Measurements from ENCODE around the gene GABRG3. TPM values are rescaled to one million over a fixed set of nuclear protein-coding genes. Genes with fewer than 3 reads are reported as not detected.

The GABRG3 gene
- polyA plus RNA-seq, 1 donor (not counting 4 experiments of a cell fraction or from before 2014, with no cell fraction given), result not detected

DNA sequence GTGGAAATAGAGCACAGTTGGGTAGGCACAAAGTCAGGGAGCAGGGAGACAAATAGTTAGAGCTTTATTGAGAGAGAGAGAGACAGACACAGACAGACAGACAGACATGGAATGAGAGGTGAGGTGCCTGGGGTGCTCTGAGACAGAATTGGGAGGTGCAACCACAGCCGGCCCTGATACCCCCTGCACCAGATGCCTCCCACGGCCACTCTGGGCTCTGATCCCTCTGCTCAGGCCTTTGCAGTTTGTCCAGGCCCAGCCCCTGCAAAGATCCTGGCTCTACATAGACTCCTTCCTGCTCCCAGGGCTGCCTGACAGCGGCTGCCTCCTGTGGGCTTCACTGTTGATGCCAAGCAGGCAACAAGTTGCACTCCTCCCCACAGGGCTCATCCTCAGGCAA is 283.8 kb downstream of the GABRG3 start:
- Histone ChIP-seq H3K79me2 (ENCODE audit: control insufficient read depth, insufficient read depth, low read length) (no peaks in the 10 kb centered on the region), H4K20me1 (ENCODE audit: control insufficient read depth, extremely low read depth, insufficient read depth, low read length) (no peaks in the 10 kb centered on the region), H3K27me3 (ENCODE audit: control insufficient read depth, extremely low read depth, insufficient read depth, low read length) (no peaks in the 10 kb centered on the region), H3K4me2 (ENCODE audit: control insufficient read depth, extremely low read depth, insufficient read depth, low read depth, low read length) (no peak overlapping the region), H3K4me1 (ENCODE audit: control insufficient read depth, extremely low read depth, insufficient read depth, low read length) (no peaks in the 10 kb centered on the region), H3K4me3 (ENCODE audit: control insufficient read depth in 2 of 3, extremely low read depth in 1 of 3, insufficient read depth in 2 of 3, low read depth in 1 of 3, low read length in 3 of 3) (no peak overlapping the region), H3K9ac (ENCODE audit: control insufficient read depth, extremely low read depth, insufficient read depth, low read length) (no peak overlapping the region), H2AFZ (ENCODE audit: control insufficient read depth, low read length) (no peak overlapping the region), H3K9me3 (ENCODE audit: control insufficient read depth, low read depth, low read length) (peaks cover 4% of the 10 kb centered on the region), H3K27ac (ENCODE audit: control insufficient read depth, insufficient read depth, low read length) (no peak overlapping the region), H3K36me3 (ENCODE audit: control insufficient read depth in 2 of 2, extremely low read depth in 1 of 2, insufficient read depth in 2 of 2, low read length in 2 of 2) (no peaks in the 10 kb centered on the region), H3K9me1 (ENCODE audit: control insufficient read depth, extremely low read depth, insufficient read depth, low read length) (no peaks in the 10 kb centered on the region)
- no peak for FAIRE-seq
- dilution Hi-C loops (cut with MboI; ENCODE audit: extremely low pct_ligation_motif_present, low sequenced_read_pairs), result no loop called here
- DNase-seq (ENCODE audit: low read depth, low spot score), result no peak
- TF ChIP-seq EZH2 (IDR thresholded peaks at IDR 0.05; ENCODE audit: low read length), result no peak
- no peak for TF ChIP-seq CTCF (optimal IDR thresholded peaks at IDR 0.05 in 1 of 3, IDR thresholded peaks at IDR 0.05 in 1 of 3, conservative IDR thresholded peaks at IDR 0.05 in 1 of 3; ENCODE audit: extremely low read depth in 1 of 3, insufficient read depth in 2 of 3, low read length in 3 of 3)

DNA sequence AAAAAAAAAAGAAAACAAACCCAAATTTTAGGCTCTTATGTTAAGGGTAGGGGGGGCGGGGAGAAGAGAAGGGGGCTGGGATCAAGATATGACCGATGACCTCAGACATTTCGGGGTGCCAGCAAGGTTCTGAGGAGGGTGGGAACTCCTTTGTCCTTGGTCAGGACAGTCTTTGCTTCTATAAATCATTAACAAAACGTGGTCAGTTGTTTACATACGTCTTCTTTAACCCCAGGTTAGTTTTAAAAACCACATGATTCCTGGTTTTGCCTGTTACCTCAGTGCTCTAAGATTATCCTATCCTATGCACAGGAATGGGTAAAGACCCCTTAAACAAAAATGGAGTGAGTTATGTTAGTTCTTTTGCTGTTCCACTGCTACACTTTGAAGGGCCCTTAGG is 285.5 kb downstream of the GABRG3 start:
- H3K9ac ChIP-seq (ENCODE audit: control insufficient read depth, extremely low read depth, insufficient read depth, low read length), result no peak overlapping the region
- DNase-seq (ENCODE audit: low read depth, low spot score) (no peak), FAIRE-seq (no peak)
- H3K27ac ChIP-seq (ENCODE audit: control insufficient read depth, insufficient read depth, low read length), result no peak overlapping the region
- no peaks in the 10 kb centered on the region for H3K79me2 ChIP-seq (ENCODE audit: control insufficient read depth, insufficient read depth, low read length)
- dilution Hi-C loops (cut with MboI; ENCODE audit: extremely low pct_ligation_motif_present, low sequenced_read_pairs), result no loop called here
- no peak overlapping the region for H3K4me3 ChIP-seq (ENCODE audit: control insufficient read depth in 2 of 3, extremely low read depth in 1 of 3, insufficient read depth in 2 of 3, low read depth in 1 of 3, low read length in 3 of 3)
- TF ChIP-seq CTCF (optimal IDR thresholded peaks at IDR 0.05 in 1 of 3, IDR thresholded peaks at IDR 0.05 in 1 of 3, conservative IDR thresholded peaks at IDR 0.05 in 1 of 3; ENCODE audit: extremely low read depth in 1 of 3, insufficient read depth in 2 of 3, low read length in 3 of 3) (no peak), EZH2 (IDR thresholded peaks at IDR 0.05; ENCODE audit: low read length) (no peak)
- H2AFZ ChIP-seq (ENCODE audit: control insufficient read depth, low read length), result no peak overlapping the region
- no peaks in the 10 kb centered on the region for H4K20me1 ChIP-seq (ENCODE audit: control insufficient read depth, extremely low read depth, insufficient read depth, low read length)
- peaks cover 2% of the 10 kb centered on the region for H3K9me3 ChIP-seq (ENCODE audit: control insufficient read depth, low read depth, low read length)
- no peaks in the 10 kb centered on the region for H3K27me3 ChIP-seq (ENCODE audit: control insufficient read depth, extremely low read depth, insufficient read depth, low read length)
- H3K4me1 ChIP-seq (ENCODE audit: control insufficient read depth, extremely low read depth, insufficient read depth, low read length), result no peaks in the 10 kb centered on the region
- no peak overlapping the region for H3K4me2 ChIP-seq (ENCODE audit: control insufficient read depth, extremely low read depth, insufficient read depth, low read depth, low read length)
- no peaks in the 10 kb centered on the region for H3K36me3 ChIP-seq (ENCODE audit: control insufficient read depth in 2 of 2, extremely low read depth in 1 of 2, insufficient read depth in 2 of 2, low read length in 2 of 2)
- no peaks in the 10 kb centered on the region for H3K9me1 ChIP-seq (ENCODE audit: control insufficient read depth, extremely low read depth, insufficient read depth, low read length)
